Stomach (tissue), 9 donors: ENCODE results near the gene RAC2. TPM values are rescaled to one million over a fixed set of nuclear protein-coding genes. Genes with fewer than 3 reads are reported as not detected.
A peak's percentile ranks its signal among the peaks of the same experiment; 100 is the strongest.

ENCODE experiments used
- DNase-seq, 2 donors: peaks; one replicate each; pipeline versions ENCODE4 v3.0.0 to v3.0.0-alpha.2; 2013 to 2019
- H3K27ac ChIP-seq, 5 donors: fragments of 200-600 bp in 4 of 5; sonication (generic) in 4 of 5; one replicate each; pipeline ENCODE4 v1.5.1; 2013 to 2019; ENCODE audit warnings: mild to moderate bottlenecking in 1 of 5, moderate library complexity in 1 of 5
- H3K27me3 ChIP-seq, 3 donors: fragments of 200-600 bp; sonication (generic); one replicate each; pipeline ENCODE4 v1.5.1; 2017 to 2019; ENCODE audit warnings: mixed run types in 1 of 3
- H3K36me3 ChIP-seq, 4 donors: fragments of 200-600 bp; sonication (generic); 1 replicate in 3 of 4; 2 replicates in 1 of 4; pipeline ENCODE4 v1.5.1; 2016 to 2019
- H3K4me1 ChIP-seq, 4 donors: fragments of 200-600 bp; sonication (generic); one replicate each; pipeline ENCODE4 v1.5.1; 2016 to 2019
- H3K4me3 ChIP-seq, 4 donors: fragments of 200-600 bp; sonication (generic) in 3 of 4; one replicate each; pipeline ENCODE4 v1.5.1; 2016 to 2019; ENCODE audit warnings: mild to moderate bottlenecking in 1 of 4
- H3K9me3 ChIP-seq, 4 donors: fragments of 200-600 bp; sonication (generic); one replicate each; pipeline ENCODE4 v1.5.1; 2016 to 2019
- EP300 ChIP-seq: sonication (generic); formaldehyde crosslinking; IDR thresholded peaks from one replicate; pipeline ENCODE4 v1.6.1; 2017; ENCODE audit warnings: antibody characterized with exemption
- POLR2A ChIP-seq, 4 donors: fragments of 450-650 bp; IDR thresholded peaks; one replicate each; pipeline ENCODE4 v1.6.1; 2016; ENCODE audit warnings: antibody characterized with exemption in 4 of 4, control low read depth in 2 of 4, mild to moderate bottlenecking in 1 of 4, moderate library complexity in 1 of 4
- POLR2AphosphoS5 ChIP-seq, 3 donors: sonication (generic); formaldehyde crosslinking; IDR thresholded peaks; one replicate each; pipeline ENCODE4 v1.6.1; 2016; ENCODE audit warnings: antibody characterized with exemption in 3 of 3
- WGBS, 5 donors: extraction: QIAGEN DNeasy Blood & Tissue Kit in 3 of 5; methylation state at CpG; one replicate each; pipeline versions ENCODE4 v1.1.5 to v1.1.7; 2013 to 2018; 5-methylcytosine and 5-hydroxymethylcytosine counted together
- intact Hi-C: fragments of 100-400 bp; cut with DNase I; formaldehyde crosslinking; loops from one replicate; pipeline ENCODE4 v1.15.1; 2023; ENCODE audit warnings: low total_unique reads
- polyA plus RNA-seq, 3 donors: library from polyadenylated mRNA; stranded (reverse); fragments of 200-250 nt; gene quantifications; one replicate each; pipeline ENCODE4 v1.2.3, GENCODE V29; 2013
- total RNA-seq, 5 donors: library from RNA; depleted of rRNA; stranded (reverse); fragments of >200 nt; gene quantifications; one replicate each; pipeline versions ENCODE4 v1.1.0 to v1.2.3, GENCODE V29; 2014 to 2016
- TF ChIP-seq, protein P1 (sequence below), 7 experiments: fragments of 450-650 bp in 4 of 7; fragments of 200-600 bp in 3 of 7; sonication (generic) in 3 of 7; IDR thresholded peaks; one replicate each; pipeline ENCODE4 v1.5.1; 2016 to 2019; ENCODE audit warnings: antibody characterized with exemption in 7 of 7, control low read depth in 2 of 7, mild to moderate bottlenecking in 1 of 7
- donor health status: healthy with polysubstance abuse.
- donor health status: Bipolar disorder and iron deficiency.
- donor health status: healthy.

RAC2 gene
- total and polyA plus RNA-seq, 8 donors: 1.8 to 50.4 (median 16.3) TPM

DNA sequence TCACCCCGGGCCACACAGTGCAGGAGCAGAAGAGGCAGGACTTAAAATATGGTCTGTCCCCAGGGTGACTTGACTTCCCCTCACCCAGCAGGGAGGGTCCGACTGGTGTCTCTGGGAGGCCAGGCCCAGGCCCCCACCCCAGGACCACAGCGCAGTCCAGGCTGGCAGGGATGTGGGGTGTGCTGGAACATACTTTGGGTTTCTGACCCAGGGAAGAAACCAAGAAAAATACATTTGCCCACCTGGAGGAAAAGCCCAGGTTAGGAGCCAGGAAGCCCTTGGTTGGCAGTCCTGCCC lies 61.2 kb downstream of the RAC2 start:
- H3K4me3 ChIP-seq: no peak overlapping the region
- DNase-seq: no peak
- H3K4me1 ChIP-seq: peaks cover 23 to 63% (median 44%) of the 10 kb centered on the region in 4 donors
- TF ChIP-seq POLR2A (IDR thresholded peaks at IDR 0.05) (no peak), POLR2AphosphoS5 (IDR thresholded peaks at IDR 0.05) (no peak), EP300 (no peak)
- TF ChIP-seq, protein P1, sequence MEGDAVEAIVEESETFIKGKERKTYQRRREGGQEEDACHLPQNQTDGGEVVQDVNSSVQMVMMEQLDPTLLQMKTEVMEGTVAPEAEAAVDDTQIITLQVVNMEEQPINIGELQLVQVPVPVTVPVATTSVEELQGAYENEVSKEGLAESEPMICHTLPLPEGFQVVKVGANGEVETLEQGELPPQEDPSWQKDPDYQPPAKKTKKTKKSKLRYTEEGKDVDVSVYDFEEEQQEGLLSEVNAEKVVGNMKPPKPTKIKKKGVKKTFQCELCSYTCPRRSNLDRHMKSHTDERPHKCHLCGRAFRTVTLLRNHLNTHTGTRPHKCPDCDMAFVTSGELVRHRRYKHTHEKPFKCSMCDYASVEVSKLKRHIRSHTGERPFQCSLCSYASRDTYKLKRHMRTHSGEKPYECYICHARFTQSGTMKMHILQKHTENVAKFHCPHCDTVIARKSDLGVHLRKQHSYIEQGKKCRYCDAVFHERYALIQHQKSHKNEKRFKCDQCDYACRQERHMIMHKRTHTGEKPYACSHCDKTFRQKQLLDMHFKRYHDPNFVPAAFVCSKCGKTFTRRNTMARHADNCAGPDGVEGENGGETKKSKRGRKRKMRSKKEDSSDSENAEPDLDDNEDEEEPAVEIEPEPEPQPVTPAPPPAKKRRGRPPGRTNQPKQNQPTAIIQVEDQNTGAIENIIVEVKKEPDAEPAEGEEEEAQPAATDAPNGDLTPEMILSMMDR (IDR thresholded peaks at IDR 0.05): no peak
- H3K27me3 ChIP-seq: no peaks in the 10 kb centered on the region
- 67 to 96% (median 82%) methylated on average over 2 to 3 of the region's 3 CpGs for WGBS, 5 donors
- intact Hi-C loops: no loop called here
- peaks cover 0 to 15% (median 5%) of the 10 kb centered on the region in 4 donors for H3K36me3 ChIP-seq
- no peaks in the 10 kb centered on the region for H3K9me3 ChIP-seq
- H3K27ac ChIP-seq: no peak overlapping the region

DNA sequence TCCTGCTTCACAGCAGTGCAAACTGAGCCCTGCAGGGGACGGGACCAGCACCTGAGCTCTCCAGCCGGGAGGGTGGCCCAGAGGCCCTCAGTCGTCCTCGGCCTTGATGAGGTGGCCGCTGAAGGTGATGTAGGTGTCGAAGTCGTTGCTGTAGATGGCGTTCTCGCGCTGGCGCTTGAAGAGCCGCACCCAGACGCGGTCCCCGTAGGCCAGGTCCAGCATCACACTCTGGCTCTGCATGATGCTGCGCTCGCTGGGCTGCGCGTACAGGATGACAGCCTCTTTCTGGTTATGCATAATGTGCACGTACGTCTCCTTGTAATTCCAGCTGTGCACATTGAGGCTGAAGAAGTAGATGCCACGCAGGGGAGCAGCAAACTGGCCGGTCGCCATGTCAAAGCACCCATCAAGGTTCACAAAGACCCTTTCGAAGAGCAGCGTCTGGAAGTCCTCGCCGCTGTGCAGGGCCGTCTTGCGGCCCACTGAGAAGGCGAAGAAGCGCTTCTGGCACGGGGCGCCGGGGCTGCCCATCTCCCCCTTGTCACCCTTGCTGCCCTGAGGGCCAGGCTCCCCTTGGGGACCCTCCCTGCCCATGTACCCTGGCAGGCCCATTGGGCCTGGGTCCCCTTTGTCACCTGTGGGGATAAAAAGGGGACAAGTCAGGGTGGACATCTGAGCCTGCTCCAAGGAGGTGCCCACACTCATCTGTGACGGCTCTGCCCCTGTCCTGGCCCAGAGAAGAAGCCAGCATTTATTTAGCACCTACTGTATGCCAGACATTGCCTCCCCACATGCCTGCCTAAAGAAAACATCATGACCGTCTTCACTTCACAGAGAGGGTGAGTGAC lies 61.7 kb downstream of the RAC2 start:
- intact Hi-C loops: no loop called here
- no peak overlapping the region for H3K27ac ChIP-seq
- no peaks in the 10 kb centered on the region for H3K27me3 ChIP-seq
- 83 to 94% (median 85%) methylated on average over 18 to 37 of the region's 37 CpGs for WGBS, 5 donors
- H3K9me3 ChIP-seq: no peaks in the 10 kb centered on the region
- TF ChIP-seq POLR2A (IDR thresholded peaks at IDR 0.05): no peak
- no peak for TF ChIP-seq POLR2AphosphoS5 (IDR thresholded peaks at IDR 0.05)
- TF ChIP-seq EP300: no peak
- TF ChIP-seq, protein P1 (IDR thresholded peaks at IDR 0.05): no peak
- DNase-seq: no peak
- H3K4me3 ChIP-seq: no peak overlapping the region
- peaks cover 0 to 15% (median 5%) of the 10 kb centered on the region in 4 donors for H3K36me3 ChIP-seq
- H3K4me1 ChIP-seq: peaks cover 21 to 63% (median 44%) of the 10 kb centered on the region in 4 donors

DNA sequence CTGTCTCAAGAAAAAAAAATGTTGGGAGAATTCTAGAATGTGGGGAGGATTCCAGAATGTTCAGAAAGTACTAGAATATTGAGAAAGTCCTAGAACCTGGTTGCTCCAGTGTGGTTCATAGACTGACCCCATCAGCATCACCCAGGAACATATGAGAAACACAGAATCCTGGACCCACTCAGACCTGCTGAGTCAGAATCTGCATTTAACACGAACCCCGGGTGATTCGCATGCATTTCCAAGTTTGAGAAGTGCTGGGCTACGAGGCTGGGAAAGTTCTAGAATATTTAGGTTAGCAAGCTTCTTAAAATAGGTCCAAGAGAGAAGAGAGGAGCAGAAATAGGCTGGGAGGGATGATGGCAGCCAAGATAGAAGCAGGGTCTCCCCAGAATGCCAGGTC lies 62.4 kb downstream of the RAC2 start:
- 78 to 88% (median 81%) methylated on average over 4 of the region's 4 CpGs for WGBS, 5 donors
- no peak for DNase-seq
- H3K4me3 ChIP-seq: no peak overlapping the region
- H3K27ac ChIP-seq: no peak overlapping the region
- no peaks in the 10 kb centered on the region for H3K9me3 ChIP-seq
- TF ChIP-seq POLR2A (IDR thresholded peaks at IDR 0.05) (no peak), POLR2AphosphoS5 (IDR thresholded peaks at IDR 0.05) (no peak), EP300 (no peak)
- TF ChIP-seq, protein P1 (IDR thresholded peaks at IDR 0.05): no peak
- no peaks in the 10 kb centered on the region for H3K27me3 ChIP-seq
- intact Hi-C loops: no loop called here
- H3K4me1 ChIP-seq: peaks cover 22 to 63% (median 44%) of the 10 kb centered on the region in 4 donors
- peaks cover 0 to 15% (median 5%) of the 10 kb centered on the region in 4 donors for H3K36me3 ChIP-seq

DNA sequence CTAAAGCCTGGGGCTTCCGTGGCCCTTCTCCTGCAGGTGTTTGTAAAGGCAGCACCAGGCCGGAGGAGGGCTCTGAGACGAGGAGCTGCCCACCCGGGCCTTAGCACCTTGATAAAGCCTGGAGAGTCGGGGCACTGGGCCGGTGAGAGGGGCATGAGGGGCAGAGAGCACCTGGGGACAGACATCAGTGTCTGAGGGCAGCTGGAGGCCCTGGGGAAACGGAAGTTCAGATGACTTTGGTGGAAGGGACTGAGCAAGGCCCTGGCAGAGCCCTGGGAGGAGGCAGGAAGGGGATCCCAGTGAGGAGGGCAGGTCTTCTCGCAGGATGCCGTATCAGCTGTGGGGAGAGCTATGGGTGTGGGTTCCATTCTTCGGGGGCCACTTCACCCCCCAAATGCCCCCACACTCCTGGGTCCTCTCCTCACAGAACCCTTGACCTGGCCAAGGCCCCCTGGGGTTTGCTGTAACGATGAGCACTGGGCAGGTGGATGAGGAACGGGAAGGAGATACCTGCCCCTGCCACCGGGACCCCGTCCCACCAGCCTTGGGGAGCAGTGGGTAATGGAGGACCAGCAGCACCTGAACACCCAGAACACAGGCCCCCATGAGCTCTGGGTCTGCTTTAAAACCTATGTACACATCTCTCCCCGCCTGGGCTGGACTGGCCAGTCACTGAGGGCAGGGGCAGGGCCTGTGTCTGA lies 63.4 kb downstream of the RAC2 start:
- no peak for DNase-seq
- Histone ChIP-seq H3K4me3 (no peak overlapping the region), H3K27ac (peak overlapping the region in 3 of 5 donors; percentile 15 to 38 (median 29)), H3K4me1 (peaks cover 32 to 63% (median 46%) of the 10 kb centered on the region in 4 donors), H3K9me3 (no peaks in the 10 kb centered on the region), H3K36me3 (peaks cover 0 to 15% (median 5%) of the 10 kb centered on the region in 4 donors), H3K27me3 (no peaks in the 10 kb centered on the region)
- TF ChIP-seq, protein P1 (IDR thresholded peaks at IDR 0.05): no peak
- no peak for TF ChIP-seq POLR2AphosphoS5 (IDR thresholded peaks at IDR 0.05)
- WGBS, 5 donors: 82 to 92% (median 84%) methylated on average over 15 of the region's 15 CpGs
- intact Hi-C loops: no loop called here
